ENCODE measurements around the gene FAM13A.
"Not testable (repeated sequence)": the region's sequence is repeated elsewhere in the genome, so short reads cannot be mapped to it uniquely, and the experiment has no call there.

The FAM13A gene

GRCh38 chr4:89000382-89000781, 56.6 kb downstream of the FAM13A start:
- no peak for DNase-seq (ENCODE audit: low read depth)
- H3K4me3 ChIP-seq (replicated peaks; ENCODE audit: low read depth, low read length): no peak overlapping the region
- no peak for TF ChIP-seq CTCF (IDR thresholded peaks at IDR 0.05; ENCODE audit: low read length, missing control alignments)

DNA sequence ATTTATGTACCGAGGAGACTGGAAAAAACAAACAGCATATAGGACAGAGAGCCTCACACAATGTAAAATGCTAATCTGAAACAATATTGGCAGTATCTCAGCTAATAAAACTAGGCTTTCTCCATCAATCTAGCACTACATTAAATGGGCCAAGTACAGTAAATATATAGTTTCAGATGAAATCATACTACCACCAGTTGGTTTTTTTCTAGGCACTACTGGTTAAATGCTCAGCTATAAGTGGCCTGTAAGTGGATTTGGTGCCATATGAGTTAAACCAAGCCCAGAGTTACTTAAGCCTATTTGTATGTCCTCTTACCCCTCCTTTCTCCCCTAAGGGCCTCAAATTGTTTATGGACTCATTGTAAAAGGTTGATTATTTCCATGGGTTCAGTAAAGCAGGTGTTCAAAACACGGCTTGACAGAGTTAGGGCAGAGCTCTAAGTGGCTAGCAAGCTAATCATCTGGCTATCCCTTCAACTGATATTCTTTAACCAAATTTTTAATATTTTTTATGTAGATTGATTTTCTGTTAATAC, 57.5 kb downstream of the FAM13A start:
- DNase-seq (ENCODE audit: low read depth): no peak
- H3K4me3 ChIP-seq (replicated peaks; ENCODE audit: low read depth, low read length): no peak overlapping the region
- no peak for TF ChIP-seq CTCF (IDR thresholded peaks at IDR 0.05; ENCODE audit: low read length, missing control alignments)

DNA sequence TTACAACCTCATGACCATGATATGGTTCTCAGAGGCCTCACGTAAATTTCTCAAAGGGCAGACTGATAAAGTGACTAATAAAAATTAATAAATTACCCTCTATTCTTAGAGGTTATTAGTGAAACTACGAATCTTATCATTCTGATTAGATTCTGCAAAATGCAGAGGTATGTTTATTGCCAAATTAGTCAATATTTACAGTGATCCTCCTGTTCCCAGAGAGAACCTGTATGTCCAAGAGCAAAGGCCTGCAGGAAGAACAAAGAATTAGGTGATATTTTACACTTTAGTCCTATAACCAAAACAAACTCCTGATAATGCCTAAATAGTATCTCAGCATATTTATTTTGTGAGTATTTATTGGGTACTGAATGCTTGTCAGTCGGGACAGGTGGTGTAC, 58.1 kb downstream of the FAM13A start:
- TF ChIP-seq CTCF (IDR thresholded peaks at IDR 0.05; ENCODE audit: low read length, missing control alignments): no peak
- H3K4me3 ChIP-seq (replicated peaks; ENCODE audit: low read depth, low read length): no peak overlapping the region
- no peak for DNase-seq (ENCODE audit: low read depth)

DNA sequence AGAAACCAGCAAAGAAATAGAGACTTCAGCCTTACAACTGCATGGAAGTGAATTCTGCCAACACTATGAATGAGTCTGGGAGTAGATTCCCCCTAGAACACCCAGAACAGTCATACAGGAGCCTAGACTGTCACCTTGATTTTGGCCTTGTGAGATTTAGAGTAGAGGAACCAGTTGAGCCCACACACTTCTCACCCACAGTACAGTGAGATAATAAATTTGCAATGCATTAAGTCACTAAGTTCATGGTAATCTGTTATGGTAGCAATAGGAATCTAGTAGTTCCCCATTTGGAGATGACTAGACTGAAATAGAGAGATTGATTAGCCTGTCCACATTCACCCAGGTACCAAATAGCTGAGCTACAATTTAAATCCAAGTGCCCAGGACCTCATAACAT, 59.0 kb downstream of the FAM13A start:
- no peak overlapping the region for H3K4me3 ChIP-seq (replicated peaks; ENCODE audit: low read depth, low read length)
- no peak for TF ChIP-seq CTCF (IDR thresholded peaks at IDR 0.05; ENCODE audit: low read length, missing control alignments)
- no peak for DNase-seq (ENCODE audit: low read depth)

GRCh38 chr4:88995874-88996273, 61.1 kb downstream of the FAM13A start:
- TF ChIP-seq CTCF (IDR thresholded peaks at IDR 0.05; ENCODE audit: low read length, missing control alignments): no peak
- DNase-seq (ENCODE audit: low read depth): no peak
- no peak overlapping the region for H3K4me3 ChIP-seq (replicated peaks; ENCODE audit: low read depth, low read length)

DNA sequence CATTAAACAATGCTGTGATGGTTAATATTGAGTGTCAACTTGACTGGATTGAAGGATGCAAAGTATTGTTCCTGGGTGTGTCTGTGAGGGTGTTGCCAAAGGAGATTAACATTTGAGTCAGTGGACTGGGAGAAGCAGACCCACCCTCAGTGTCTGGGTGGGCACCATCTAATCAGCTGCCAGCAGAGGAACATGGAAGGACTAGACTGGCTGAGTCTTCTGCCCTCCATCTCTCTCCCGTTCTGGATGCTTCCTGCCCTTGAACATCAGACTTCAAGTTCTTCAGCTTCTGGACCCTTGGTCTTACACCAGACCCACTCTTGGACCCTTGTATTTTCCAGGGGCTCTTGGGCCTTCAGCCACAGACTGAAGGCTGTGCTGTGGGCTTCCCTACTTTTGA, 61.7 kb downstream of the FAM13A start:
- H3K4me3 ChIP-seq (replicated peaks; ENCODE audit: low read depth, low read length); DNase-seq (ENCODE audit: low read depth): not testable (repeated sequence)

DNA sequence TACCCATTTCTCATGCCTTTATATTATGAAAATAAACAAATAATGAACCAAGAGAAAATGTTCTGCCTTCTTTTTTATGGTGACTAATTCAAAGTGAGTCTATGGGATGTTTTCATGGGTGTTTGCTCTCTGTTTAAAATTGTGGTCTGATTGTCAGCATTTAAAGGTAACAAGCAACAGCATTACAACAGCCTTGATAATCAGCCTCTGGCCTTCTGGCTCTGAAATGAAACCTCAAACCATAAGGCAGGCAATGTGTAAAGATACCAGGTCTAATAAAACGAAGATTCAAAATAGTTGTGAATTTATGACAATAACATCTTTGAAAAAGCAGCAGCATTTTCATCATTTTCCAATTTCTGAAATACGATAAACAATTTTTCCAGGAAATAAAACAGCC, 63.7 kb downstream of the FAM13A start:
- H3K4me3 ChIP-seq (replicated peaks; ENCODE audit: low read depth, low read length): no peak overlapping the region
- no peak for DNase-seq (ENCODE audit: low read depth)
- TF ChIP-seq CTCF (IDR thresholded peaks at IDR 0.05; ENCODE audit: low read length, missing control alignments): no peak

Data from fibroblast of pulmonary artery (primary cell).